ENCODE results near the gene PNPLA2. TPM values are rescaled to one million over a fixed set of nuclear protein-coding genes. Genes with fewer than 3 reads are reported as not detected.

PNPLA2 gene
- total and polyA plus RNA-seq, 10 of the 15 experiments (the other 5 are each of a cell fraction or from before 2014, with no cell fraction given): 0.19 to 34.0 (median 8.1) TPM

DNA sequence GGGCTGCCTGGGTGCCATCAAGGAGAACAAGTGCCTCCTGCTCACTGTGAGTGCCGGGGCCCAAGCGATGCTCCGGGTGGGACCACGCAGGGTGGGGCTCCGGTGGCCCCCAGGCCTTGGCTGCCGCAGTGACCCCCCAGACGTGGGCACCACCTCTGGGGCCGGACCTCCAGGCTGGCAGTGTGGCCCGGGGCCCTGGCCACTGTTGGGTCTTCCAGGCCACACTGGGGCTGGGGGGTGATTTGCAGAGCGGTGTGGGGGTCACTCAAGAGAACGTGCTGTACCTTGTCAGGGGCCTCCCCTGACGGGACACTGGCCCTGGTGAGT lies 43.9 kb downstream of the PNPLA2 start (continued):
- no peak for TF ChIP-seq CUX1 (IDR thresholded peaks at IDR 0.05; ENCODE audit: insufficient replicate concordance, low read depth, low read length)
- no peak for TF ChIP-seq NFYB (IDR thresholded peaks at IDR 0.05; ENCODE audit: insufficient read depth, low read depth, low read length)
- TF ChIP-seq, protein P1, sequence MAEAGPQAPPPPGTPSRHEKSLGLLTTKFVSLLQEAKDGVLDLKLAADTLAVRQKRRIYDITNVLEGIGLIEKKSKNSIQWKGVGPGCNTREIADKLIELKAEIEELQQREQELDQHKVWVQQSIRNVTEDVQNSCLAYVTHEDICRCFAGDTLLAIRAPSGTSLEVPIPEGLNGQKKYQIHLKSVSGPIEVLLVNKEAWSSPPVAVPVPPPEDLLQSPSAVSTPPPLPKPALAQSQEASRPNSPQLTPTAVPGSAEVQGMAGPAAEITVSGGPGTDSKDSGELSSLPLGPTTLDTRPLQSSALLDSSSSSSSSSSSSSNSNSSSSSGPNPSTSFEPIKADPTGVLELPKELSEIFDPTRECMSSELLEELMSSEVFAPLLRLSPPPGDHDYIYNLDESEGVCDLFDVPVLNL (IDR thresholded peaks at IDR 0.05; ENCODE audit: low read depth, low read length): no peak
- TF ChIP-seq YBX1 (IDR thresholded peaks at IDR 0.05): no peak
- TF ChIP-seq ZNF687 (IDR thresholded peaks at IDR 0.05): no peak
- TF ChIP-seq ZBTB4 (CRISPR knock-in tag; IDR thresholded peaks at IDR 0.05): no peak
- no peak for TF ChIP-seq KLF5 (IDR thresholded peaks at IDR 0.05; ENCODE audit: partially characterized antibody)
- TF ChIP-seq, protein P2, sequence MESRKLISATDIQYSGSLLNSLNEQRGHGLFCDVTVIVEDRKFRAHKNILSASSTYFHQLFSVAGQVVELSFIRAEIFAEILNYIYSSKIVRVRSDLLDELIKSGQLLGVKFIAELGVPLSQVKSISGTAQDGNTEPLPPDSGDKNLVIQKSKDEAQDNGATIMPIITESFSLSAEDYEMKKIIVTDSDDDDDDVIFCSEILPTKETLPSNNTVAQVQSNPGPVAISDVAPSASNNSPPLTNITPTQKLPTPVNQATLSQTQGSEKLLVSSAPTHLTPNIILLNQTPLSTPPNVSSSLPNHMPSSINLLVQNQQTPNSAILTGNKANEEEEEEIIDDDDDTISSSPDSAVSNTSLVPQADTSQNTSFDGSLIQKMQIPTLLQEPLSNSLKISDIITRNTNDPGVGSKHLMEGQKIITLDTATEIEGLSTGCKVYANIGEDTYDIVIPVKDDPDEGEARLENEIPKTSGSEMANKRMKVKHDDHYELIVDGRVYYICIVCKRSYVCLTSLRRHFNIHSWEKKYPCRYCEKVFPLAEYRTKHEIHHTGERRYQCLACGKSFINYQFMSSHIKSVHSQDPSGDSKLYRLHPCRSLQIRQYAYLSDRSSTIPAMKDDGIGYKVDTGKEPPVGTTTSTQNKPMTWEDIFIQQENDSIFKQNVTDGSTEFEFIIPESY (IDR thresholded peaks at IDR 0.05): no peak

Data from GM12878 (cell line).